Medulla oblongata (tissue), 1 donor: Measurements from ENCODE around the gene GPRIN1.
A peak's percentile ranks its signal among the peaks of the same experiment; 100 is the strongest.
"Not testable (repeated sequence)": the region's sequence is repeated elsewhere in the genome, so short reads cannot be mapped to it uniquely, and the experiment has no call there.

Source experiments
- DNase-seq: peaks from one replicate; pipeline ENCODE4 v3.0.0-alpha.2; 2015; ENCODE audit errors: extremely low spot score

The GPRIN1 gene

GRCh38 chr5:176624938-176625337 lies 15.0 kb upstream of the GPRIN1 start:
- no peak for DNase-seq

- DNase-seq = no peak
These were observed 14.2 kb upstream of the GPRIN1 start for GRCh38 chr5:176624142-176624541.

- DNase-seq = no peak
These were observed 11.7 kb upstream of the GPRIN1 start for GRCh38 chr5:176621661-176622079.

GRCh38 chr5:176620333-176620981 lies 10.5 kb upstream of the GPRIN1 start:
- DNase-seq = no peak

GRCh38 chr5:176619569-176620332 lies 9.8 kb upstream of the GPRIN1 start:
- no peak for DNase-seq

GRCh38 chr5:176619203-176619568 lies 9.2 kb upstream of the GPRIN1 start:
- peak; percentile 70 for DNase-seq

- DNase-seq = no peak
These were observed 8.8 kb upstream of the GPRIN1 start for GRCh38 chr5:176618783-176619182.

- no peak for DNase-seq
These were observed 6.6 kb upstream of the GPRIN1 start for GRCh38 chr5:176616511-176616910.

- no peak for DNase-seq
These were observed 5.0 kb upstream of the GPRIN1 start for GRCh38 chr5:176614805-176615478.

GRCh38 chr5:176612855-176613254 lies 2.9 kb upstream of the GPRIN1 start:
- DNase-seq = no peak

GRCh38 chr5:176612008-176612407 lies 2.1 kb upstream of the GPRIN1 start:
- no peak for DNase-seq

- peak; percentile 64 for DNase-seq
These were observed 1.5 kb upstream of the GPRIN1 start for GRCh38 chr5:176611435-176611834.

GRCh38 chr5:176610435-176610773 lies 448 bp upstream of the GPRIN1 start:
- no peak for DNase-seq

- no peak for DNase-seq
These were observed 826 bp downstream of the GPRIN1 start for GRCh38 chr5:176608937-176609723.

- no peak for DNase-seq
These were observed 1.7 kb downstream of the GPRIN1 start for GRCh38 chr5:176608142-176608705.

GRCh38 chr5:176606875-176607274 lies 3.1 kb downstream of the GPRIN1 start:
- DNase-seq = no peak

GRCh38 chr5:176606032-176606431 lies 3.9 kb downstream of the GPRIN1 start:
- DNase-seq = no peak

GRCh38 chr5:176603091-176603490 lies 6.9 kb downstream of the GPRIN1 start:
- no peak for DNase-seq

GRCh38 chr5:176601901-176602482 lies 8.0 kb downstream of the GPRIN1 start:
- no peak for DNase-seq

GRCh38 chr5:176599749-176600430 lies 10.1 kb downstream of the GPRIN1 start:
- DNase-seq = not testable (repeated sequence)
